GM18867 (cell line): ENCODE data around the gene METAP2.

ENCODE experiments used
- ATAC-seq: cut with Tn5 transposase; IDR thresholded peaks from one replicate; pipeline ENCODE4 v1.9.1; 2021; ENCODE audit warnings: mild to moderate bottlenecking, moderate library complexity; ENCODE audit not compliant: unreplicated experiment

The METAP2 gene

GRCh38 chr12:95548539-95549391, 74.8 kb downstream of the METAP2 start:
- no peak for ATAC-seq

- ATAC-seq, result no peak
These were observed 75.6 kb downstream of the METAP2 start for GRCh38 chr12:95549392-95550084.

GRCh38 chr12:95551305-95551704, 77.4 kb downstream of the METAP2 start, which contains the start of gene USP44:
Gene USP44, minus strand, starts transcription at chr12:95551476. Its CDS starts 17,220 bp downstream, at chr12:95534256.
- ATAC-seq, result no peak

GRCh38 chr12:95551913-95552516, 78.1 kb downstream of the METAP2 start:
- ATAC-seq, result no peak

- ATAC-seq, result no peak
These were observed 79.4 kb downstream of the METAP2 start for GRCh38 chr12:95553197-95553943.

- ATAC-seq, result no peak
These were observed 80.7 kb downstream of the METAP2 start for GRCh38 chr12:95554532-95555071.

GRCh38 chr12:95557625-95558024, 83.7 kb downstream of the METAP2 start:
- no peak for ATAC-seq
